ENCODE results near the gene TENT4B.

TENT4B gene

DNA sequence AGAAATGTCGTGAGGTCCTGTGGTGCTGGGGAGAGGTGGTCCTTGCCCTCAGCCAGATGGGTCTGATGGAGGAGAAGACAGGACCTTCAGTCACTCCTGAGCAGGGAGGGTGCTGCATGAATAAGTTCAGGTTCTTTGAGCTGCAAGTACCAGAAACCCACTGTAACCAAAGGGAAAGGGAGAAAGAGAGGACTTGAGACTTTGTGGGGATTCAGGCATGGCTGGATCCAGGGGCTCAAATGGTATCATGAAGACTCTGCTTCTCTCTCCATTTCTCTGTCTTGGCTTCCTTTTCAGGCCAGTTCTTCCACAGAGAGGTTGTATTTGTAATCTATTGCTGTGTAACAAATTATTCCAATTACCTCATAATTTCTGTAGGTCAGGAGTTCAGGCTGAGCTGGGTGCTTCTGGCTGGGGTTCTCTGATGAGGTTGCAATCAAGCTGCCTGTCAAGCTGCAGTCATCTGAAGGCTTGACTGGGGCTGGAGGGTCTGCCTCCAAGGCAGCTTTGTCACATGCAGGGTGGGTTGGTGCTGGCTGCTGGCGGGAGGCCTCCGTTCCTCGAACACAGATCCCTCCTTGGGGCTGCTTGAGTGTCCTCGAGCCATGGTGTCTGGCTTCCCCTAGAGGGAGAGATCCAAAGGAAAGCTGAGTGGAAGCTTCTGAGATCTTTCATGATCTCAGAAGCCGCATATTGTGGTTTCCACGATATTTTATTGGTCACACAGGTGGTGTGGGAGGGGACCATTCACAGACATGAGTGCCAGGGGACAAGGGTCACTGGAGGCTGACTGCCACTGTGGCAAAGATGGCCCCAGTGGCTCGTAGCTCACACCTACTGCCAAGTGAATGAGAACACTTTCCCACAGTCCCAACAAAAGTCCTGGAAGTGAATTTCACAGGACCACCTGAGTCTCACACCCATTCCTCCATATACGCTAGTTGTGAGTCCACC lies 107.4 kb downstream of the TENT4B start:
- DNase-seq = no peak

DNA sequence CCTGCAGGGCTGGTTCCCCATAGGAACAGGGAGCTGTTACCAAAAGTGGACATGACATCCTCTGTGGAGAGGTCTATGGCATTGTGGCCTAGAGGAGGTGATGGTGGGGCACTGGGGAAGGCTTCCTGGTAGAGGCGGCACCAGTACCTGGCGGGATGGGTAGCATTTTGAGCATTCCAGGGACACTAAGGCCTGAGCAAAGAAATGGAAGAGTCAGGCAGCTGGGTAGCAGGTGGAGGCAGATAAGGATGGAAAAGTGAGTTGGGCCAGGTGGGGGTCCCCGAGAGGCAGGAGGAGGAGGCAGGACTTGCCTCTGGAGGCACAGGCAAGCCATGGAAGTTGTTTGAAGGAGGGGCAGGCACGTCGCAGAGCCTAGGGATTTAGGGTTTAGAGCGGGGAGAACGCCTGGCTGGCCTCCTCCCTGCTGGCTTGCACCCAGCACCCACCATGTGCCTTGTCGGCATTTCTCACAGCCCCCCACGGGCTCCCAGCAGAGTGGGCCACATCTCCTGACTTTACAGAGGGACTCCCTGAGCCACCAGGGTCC lies 108.1 kb downstream of the TENT4B start:
- DNase-seq = no peak

DNA sequence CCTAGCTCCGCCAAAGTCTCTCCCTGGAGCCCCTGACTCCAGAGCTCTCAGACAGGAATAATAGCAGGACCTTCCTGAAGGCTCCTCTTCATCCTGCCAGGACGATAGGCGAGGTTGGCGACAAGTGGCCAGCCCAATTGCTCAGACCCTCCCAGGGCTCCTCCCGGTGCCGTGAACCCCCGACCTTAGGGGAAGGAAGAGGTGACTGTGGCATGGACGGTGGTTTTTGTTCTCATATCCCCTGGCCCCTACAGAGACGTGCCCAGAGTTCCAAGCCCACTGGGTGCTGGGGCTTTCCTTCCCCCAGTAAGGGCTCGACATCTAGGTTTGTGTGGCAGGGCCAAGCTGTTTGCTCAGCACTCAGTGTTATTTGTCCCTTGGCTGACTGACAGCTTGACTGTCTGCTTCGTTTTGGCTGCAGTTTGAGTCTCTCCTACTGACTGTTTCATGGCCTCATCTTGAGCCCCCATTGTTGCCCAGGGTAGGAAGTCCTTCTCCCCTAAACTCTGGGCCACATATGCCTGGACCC lies 108.7 kb downstream of the TENT4B start:
- no peak for DNase-seq

DNA sequence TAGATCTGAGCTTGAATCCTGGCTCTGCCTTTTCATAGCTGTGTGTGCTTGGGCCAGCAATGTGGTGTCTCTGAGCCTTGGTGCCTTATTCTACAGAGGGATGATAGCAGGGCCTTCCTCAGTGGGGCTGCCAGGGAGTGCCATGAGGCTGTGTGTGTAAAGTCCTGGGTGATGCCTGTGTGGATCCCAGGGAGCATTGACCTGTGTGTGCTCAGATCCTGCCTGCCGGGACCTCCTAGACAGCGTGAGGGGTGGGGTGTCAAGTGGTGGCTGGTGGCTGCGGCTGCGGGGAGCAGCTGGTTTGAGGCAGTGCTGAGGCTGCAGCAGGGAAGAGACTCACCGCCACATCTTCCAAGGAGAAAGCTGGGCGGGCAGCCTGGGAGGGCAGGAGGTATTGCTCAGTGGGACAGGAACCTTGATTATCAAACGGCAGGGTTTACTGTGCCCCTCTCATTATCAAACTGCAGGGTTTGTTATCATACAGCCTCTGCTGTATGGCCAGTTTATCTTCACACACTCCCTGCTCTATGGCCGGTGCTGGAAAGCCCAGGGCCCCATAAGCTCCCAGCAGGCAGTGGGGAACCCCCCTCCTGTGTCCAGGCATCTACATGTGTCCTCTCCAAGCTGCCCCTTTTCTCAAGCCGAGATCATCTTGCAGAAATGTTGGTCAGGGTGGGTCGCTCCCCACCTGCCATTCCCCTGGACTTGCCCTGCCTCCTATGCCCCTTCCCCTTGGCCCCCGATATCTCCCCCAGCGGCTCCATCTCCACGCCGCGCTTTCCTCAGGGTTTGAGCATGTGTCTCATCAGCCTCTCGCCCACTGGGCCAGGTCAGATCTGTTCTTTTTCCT lies 110.2 kb downstream of the TENT4B start:
- DNase-seq = no peak

DNA sequence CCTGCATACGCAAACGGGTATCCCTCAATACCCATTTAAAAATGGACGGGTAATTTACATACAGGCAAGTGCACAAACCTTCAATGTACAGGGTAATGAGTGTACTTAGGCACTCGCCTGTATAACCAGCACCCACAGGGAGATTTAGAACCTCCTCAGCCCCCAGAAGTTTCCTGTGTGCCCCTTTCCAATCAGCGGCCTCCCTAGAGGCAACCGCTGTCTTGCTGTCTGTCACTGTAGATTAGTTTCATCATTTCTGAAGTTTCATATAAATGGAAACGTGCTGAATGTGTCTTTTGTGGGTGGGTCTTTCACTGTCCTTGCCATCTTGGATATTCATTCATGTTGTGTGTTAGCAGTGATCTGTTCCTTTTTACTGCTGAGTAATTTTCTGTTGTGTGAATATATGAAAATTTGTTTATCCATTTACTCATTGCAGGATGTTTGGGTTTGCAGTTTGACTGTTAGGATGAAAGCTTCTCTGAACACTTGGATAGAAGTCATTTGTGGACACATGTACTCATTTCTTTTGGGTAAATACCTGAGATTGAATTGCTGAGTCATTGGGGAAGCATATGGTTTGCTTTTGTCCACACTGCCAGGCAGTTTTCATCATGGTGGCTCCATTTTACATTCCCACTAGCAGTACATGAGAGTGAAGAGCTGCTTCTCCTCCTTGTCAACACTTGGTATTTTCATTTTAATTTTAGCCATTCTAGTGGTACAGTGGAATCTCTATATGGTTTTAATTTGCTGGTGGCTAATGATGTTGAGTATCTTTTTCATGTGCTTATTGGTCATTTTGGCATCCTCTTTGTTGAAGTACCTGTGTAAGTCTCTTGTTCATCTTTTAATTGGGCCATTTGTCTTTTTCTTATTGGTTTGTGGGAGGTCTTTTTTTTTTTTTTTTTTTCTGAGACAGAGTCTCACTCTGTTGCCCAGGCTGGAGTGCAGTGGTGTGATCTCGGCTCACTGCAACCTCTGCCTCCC lies 111.1 kb downstream of the TENT4B start:
- no peak for DNase-seq

DNA sequence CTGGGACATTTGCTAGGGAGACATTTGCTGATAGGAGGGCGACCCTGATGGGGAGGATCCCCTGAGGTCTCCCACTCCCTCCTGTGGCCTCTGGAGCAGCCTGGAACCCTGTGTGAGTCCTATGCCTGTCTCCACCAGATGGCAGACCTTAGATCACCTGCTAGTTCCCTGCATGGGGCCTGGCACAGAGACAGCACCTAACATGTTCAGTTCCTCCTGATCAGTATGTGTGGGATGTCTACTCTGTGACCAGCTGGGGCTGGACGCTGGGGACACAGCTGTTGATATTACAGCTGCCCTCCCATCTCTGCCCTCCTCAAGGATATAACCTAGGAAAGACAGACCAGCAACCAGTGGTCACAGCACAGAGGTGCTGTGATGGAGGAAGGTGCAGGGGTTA lies 112.2 kb downstream of the TENT4B start:
- DNase-seq = peak; percentile 40

DNA sequence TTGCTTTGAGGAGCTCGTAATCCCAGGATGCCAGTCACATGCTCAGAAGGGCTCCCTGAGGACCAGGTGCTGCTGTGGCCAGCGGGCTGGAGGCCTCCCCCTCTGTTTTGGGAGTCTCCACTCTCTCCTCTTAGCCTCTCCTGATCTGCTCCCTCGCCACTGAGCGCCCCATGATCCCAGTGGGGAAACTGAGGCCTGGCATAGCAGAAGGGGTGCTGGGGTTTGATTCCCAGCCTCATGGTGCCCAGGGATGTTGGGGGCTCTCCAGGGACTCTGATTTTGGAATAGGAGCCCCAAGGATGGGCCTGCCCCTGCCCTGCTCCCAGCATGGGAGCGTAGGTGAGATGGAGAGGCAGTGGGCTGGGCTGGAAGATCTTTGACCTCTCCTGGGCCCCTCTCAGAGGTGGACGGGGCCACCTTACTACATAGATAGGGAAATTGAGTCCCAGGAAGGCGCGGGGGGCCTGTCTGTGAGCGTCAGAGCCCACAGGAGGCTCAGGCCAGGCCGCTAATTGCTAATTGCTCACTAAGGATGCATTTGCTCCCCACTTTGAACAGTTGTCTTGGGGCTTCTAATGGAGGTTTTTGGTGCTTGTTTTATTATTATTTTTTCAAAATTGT lies 112.7 kb downstream of the TENT4B start:
- DNase-seq = no peak

DNA sequence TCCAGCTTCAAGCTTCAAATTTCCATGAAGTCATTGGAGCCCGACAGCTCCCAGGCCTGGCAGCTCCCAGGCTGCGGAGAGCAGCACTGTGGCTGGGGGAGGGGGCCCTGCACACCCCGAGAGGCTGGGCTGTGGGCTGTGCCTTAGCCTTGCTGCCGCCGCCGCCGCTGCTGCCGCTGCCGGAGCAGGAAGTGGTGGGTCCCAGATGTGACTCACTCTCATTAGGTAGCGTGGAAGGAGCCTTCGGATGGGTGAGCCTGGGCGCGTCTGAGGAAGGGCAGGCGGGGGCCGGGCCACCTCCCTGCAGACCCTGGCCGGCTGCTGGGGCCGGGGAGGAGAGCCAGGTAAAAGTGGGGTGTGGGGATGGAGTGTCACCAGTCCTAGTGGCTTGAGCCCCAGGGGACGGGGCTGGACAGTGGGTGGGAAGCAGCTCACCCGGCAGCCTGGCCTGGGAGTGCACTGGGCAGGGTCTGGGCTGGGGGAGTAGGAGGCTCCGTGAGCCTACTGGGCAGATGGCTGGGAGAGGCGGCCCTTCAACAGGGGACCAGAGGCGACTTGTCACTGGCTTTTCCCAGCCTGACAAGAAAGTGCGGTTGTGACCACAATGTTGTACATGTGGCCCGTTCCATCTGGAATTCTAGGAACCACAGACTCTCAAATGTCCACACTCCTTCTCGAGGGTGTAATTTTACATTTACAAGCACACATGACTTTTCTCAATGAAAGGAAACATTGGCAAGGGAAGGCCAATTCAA lies 113.4 kb downstream of the TENT4B start, which contains the start of gene ADCY7:
Gene ADCY7 (plus strand): TSS at position 215 of the 755 bp plus-strand sequence. CDS start 21,629 bp downstream, outside the sequence.
- DNase-seq = no peak

DNA sequence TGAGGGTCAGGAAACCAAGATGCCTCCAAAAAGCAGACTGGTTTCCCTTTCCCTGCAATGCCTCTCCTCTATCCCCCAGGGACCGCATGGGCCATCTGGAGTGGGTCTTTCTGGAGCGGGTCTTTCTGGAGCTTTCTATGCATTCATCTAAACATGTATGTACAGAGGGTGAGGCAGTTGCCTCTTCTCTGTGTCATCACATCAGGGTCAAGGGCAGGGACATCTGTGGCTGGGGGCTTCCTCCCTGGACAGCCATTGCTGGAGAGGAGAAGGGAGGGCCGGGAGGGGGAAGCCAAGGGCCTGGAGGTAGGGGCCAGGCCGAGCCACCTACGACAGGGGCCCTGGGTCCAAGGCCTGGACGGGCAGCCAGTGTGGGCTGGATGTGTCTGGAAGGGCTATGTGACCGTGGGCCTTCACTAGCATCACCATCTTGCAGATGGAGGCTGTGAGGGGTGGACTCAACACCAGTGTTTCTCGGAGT lies 114.1 kb downstream of the TENT4B start:
- DNase-seq = no peak

DNA sequence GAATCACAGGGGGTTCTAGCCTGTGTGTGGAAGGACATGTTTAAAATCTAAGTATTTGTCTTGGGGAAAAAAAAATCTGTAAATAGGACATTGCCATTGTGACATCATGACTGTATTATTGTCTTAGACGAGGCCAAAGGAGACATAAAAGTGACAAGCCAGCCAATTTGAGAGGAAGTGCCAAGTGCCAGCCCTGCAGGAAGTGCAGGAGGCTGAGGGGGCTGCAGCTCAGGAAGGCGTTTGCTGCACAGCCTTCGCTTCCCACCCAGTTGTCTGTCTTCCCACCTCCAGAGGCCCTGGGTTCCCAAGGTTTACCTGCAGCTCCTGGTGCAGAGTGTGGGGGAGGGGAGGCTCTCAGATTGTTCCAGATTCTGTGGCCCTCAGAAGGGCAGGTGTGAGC lies 114.5 kb downstream of the TENT4B start:
- no peak for DNase-seq

DNA sequence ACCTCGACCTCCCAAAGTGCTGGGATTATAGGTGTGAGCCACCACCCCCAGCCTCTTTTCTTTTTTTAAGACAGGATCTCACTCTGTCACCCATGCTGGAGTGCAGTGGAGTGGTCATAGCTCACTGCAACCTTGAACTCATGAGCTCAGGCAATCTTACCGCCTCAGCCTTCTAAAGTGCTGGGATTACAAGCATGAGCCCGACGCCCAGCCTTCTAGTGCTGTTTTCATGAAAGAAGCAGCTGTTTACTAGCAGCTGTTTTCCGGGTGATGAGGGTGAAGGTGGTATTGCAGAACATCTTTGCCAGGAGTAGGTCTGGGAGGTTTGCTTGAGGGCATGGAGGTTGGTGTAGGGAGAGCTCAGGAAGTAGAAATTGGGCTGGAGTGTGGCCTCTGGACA lies 115.2 kb downstream of the TENT4B start:
- peak; percentile 47 for DNase-seq

DNA sequence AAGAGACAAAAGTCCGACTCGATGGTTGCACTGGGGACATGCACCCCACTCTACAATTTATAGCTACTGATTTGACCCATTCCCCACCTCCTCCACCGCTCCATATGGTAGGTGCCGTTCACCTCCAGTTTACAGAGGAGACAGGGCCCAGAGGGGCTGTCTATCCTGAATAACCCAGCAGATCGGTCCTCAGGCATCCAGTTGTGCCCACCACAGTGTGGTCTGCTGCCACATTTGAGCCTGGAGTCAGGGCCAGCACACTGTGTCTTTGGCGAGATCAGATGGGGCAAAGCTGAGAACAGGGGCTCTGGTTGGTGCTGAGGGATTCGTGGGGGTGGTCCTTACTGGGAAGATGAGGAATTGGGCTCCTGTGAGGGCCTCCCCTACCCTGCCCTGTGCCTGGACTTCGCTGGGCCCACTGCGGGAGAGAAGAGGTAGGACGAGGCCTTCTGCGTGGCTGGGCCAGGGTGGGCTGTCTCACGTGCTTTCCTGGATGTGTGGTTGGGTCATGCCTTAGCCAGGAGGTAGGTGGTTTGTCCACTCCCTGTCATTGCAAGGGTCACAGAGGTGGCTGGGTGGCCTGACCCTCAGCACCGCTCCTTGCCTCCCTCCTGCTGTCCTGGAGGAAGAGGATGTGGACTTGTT lies 116.1 kb downstream of the TENT4B start:
- no peak for DNase-seq

DNA sequence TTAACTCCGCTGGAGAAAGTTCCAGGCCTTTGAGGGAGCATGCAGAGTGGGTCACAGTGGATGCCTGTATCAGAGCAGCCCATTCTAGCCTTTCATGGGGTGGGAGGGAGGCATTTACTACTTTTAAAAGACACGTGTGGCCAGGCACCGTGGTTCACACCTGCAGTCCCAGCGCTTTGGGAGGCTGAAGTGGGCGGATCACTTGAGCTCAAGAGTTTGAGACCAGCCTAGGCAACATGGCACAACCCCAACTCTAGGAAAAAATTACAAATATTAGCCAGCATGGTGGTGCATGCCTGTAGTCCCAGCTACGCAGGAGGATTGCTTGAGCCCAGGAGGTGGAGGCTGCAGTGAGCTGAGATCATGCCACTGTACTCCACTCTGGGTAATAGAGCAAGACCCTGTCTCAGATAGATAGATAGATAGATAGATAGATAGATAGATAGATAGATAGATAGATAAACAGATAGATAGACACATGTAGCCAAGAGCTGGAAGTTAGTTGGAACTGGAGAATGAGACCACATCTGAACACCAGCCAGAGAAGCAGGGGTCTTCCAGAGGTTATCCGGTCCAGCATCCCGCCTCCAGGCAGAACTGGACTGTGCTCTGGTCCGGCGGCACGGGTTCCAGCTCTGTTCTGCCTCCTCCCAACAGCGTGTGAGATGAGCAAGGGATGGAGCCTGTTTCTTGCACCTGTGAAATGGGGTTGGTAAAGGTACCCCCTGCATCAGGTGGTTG lies 116.8 kb downstream of the TENT4B start:
- DNase-seq = no peak

DNA sequence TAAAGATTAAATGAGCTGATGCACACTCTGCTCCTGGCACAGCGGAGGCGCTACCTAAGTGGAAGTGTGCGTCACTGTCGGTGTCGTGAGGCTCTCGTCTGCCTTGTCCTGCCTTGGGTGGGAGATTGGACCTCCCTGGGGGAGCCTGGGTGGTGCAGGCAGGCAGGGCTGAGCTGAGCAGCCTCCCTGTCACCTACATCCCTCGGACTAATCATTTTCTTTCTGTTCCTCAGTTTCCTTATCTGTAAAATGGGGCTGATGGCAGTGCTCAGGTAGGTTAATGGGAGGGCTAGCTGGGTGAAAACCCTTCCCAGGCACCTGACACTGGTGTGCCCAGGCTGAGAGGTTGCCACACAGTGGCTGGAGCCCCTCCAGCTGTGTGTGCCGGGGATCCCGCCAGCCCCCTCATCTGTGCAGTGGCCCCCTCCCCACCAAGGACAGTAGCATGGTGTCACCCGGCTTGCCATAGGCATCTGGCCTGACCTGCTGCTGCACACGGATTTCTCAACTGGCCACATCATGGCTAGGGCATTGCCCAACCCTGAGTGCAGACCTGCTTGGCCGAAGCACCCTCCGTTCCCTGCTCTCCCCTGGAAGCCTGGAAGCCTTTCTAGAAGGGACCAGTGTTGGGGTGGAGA lies 117.5 kb downstream of the TENT4B start:
- no peak for DNase-seq

DNA sequence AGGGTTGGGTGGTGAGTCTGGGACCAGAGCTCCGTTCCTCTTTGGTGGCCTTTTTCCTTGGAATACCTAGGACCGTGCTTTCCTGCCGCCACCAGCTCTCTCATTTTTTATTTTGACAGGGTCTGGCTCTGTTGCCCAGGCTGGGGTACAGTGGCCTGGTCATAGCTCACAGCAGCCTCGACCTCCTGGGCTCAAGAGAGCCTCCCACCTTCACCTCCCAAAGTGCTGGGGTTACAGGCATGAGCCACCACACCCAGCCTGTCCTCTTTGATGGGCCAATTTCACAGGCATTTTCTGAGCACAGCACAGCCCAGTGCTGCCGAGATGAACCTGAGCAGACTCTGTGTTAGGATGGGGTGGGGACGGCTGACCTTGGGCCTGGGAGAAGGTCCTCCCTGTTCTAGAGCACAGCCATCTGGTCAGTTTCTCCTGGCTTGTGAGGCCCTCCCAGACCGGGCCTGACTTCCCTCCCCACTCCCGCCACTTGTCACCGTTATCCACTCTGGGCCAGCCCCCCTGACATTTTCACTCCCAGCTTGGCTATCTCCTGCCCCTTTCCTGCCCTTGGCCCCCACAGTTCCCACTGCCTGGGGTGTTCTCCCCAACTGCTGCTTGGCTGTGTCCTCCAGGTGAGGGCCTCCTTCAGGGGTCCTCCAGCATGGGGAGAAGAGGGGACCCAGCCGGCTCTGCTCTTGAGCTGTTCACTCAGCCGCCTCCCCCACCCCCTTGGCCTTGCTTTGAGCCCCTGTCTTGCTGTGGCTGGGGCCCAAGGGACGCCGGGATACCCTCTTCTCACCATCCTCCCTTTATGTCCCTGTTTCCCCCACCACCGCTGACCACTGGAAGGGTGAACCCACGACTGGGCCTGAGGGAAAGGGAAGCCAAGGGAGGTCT lies 118.3 kb downstream of the TENT4B start:
- no peak for DNase-seq

DNA sequence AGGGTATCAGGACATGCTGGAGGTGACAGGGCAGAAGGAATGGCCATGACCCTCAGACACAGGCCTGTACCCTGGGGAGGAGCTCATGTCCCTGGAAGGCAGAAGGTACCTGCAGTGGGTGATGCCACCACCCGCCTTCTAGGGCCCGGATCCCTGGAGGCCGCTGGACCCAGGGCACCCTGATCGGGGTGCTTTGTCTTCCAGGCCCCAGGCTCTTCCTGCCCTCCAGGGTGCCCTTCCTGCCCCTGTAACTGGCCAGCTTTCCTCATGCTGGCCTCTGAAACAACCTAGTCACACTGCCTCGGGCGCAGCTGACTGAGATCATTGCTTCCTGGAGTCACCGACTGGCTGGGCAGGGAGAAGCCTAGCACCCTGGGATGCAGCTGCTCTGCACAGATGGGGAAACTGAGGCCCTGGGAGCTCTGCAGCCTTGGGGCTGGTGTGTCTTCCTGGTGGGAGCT lies 119.0 kb downstream of the TENT4B start:
- DNase-seq = no peak

DNA sequence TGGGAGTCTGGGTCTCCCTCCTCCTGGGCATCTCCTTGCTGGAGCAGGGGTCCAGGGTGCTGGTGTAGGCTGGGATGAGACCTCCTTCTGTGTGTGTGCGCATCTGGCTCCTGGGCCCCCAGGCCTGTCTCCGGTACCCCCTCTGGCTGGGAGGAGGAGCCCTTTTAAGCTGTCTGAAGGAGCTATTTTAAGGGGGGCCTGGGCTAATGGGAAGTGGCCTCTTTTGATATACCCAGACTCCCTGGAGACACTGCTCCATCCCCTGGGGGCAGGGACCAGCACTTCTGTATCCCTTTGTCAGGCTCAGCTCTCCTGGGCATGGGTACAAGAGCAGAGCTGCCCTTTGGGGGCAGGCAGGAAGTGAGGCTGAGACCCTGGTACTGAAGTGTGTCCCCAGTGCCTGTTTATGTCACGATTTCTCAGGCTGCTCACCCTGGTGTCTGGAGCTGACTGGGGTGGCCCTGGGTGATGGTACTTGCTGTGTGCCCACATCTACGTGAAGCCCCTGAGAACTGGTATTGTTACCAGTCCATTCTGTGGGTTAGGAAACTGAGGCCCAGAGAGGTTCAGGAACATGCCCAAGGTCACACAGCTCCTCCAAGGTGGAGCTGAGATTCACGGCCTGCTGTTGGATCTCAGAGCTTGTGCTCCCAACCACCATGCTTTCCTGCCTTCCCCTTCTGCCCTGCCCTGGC lies 119.7 kb downstream of the TENT4B start:
- no peak for DNase-seq

Measured in NCI-H524 treated with DMSO at 0.1 percent for 48 hours (cell line).